ENCODE results near the gene FOXM1. TPM values are rescaled to one million over a fixed set of nuclear protein-coding genes. Genes with fewer than 3 reads are reported as not detected.
"Not testable (repeated sequence)": the region's sequence is repeated elsewhere in the genome, so short reads cannot be mapped to it uniquely, and the experiment has no call there.

Gene FOXM1
- total RNA-seq, 4 donors from 2014 or later, result 1.3 to 1.7 TPM; not detected in 2

GRCh38 chr12:2864198-2864597 lies 12.8 kb downstream of the FOXM1 start:
- ATAC-seq, result no peak
- no peak overlapping the region for H3K27ac ChIP-seq
- no peak overlapping the region for H3K4me3 ChIP-seq
- WGBS, 2 donors (ENCODE audit: low coverage in 1 of 2), result 100% methylated on average over 3 of the region's 9 CpGs; no CpG with 5 or more reads in 1 of the 2 donors
- no peak for TF ChIP-seq POLR2AphosphoS5 (IDR thresholded peaks at IDR 0.05)
- TF ChIP-seq POLR2A (IDR thresholded peaks at IDR 0.05), result no peak
- no peak for TF ChIP-seq EP300 (IDR thresholded peaks at IDR 0.05)
- TF ChIP-seq, protein P1, sequence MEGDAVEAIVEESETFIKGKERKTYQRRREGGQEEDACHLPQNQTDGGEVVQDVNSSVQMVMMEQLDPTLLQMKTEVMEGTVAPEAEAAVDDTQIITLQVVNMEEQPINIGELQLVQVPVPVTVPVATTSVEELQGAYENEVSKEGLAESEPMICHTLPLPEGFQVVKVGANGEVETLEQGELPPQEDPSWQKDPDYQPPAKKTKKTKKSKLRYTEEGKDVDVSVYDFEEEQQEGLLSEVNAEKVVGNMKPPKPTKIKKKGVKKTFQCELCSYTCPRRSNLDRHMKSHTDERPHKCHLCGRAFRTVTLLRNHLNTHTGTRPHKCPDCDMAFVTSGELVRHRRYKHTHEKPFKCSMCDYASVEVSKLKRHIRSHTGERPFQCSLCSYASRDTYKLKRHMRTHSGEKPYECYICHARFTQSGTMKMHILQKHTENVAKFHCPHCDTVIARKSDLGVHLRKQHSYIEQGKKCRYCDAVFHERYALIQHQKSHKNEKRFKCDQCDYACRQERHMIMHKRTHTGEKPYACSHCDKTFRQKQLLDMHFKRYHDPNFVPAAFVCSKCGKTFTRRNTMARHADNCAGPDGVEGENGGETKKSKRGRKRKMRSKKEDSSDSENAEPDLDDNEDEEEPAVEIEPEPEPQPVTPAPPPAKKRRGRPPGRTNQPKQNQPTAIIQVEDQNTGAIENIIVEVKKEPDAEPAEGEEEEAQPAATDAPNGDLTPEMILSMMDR (IDR thresholded peaks at IDR 0.05), result no peak
- no peaks in the 10 kb centered on the region for H3K4me1 ChIP-seq
- no peaks in the 10 kb centered on the region for H3K27me3 ChIP-seq
- H3K9me3 ChIP-seq, result no peaks in the 10 kb centered on the region
- no peaks in the 10 kb centered on the region for H3K36me3 ChIP-seq

- H3K27me3 ChIP-seq, H3K27ac ChIP-seq, ATAC-seq, H3K4me3 ChIP-seq, H3K4me1 ChIP-seq, H3K36me3 ChIP-seq, H3K9me3 ChIP-seq: not testable (repeated sequence)
- 92% methylated on average over 2 to 7 of the region's 7 CpGs for WGBS, 2 donors (ENCODE audit: low coverage in 1 of 2)
Measured at GRCh38 chr12:2863402-2863801, 13.6 kb downstream of the FOXM1 start.

GRCh38 chr12:2862876-2863275 lies 14.1 kb downstream of the FOXM1 start:
- Histone ChIP-seq H3K27ac (no peak overlapping the region), H3K4me3 (no peak overlapping the region), H3K9me3 (no peaks in the 10 kb centered on the region), H3K27me3 (no peaks in the 10 kb centered on the region), H3K4me1 (no peaks in the 10 kb centered on the region), H3K36me3 (peaks cover 0 to 7% of the 10 kb centered on the region in 2 donors)
- TF ChIP-seq EP300 (IDR thresholded peaks at IDR 0.05), result no peak
- TF ChIP-seq, protein P1 (IDR thresholded peaks at IDR 0.05), result no peak
- TF ChIP-seq POLR2AphosphoS5 (IDR thresholded peaks at IDR 0.05), result no peak
- TF ChIP-seq POLR2A (IDR thresholded peaks at IDR 0.05), result no peak
- no peak for ATAC-seq
- WGBS, 2 donors (ENCODE audit: low coverage in 1 of 2), result 97 to 98% methylated on average over 5 to 6 of the region's 7 CpGs

DNA sequence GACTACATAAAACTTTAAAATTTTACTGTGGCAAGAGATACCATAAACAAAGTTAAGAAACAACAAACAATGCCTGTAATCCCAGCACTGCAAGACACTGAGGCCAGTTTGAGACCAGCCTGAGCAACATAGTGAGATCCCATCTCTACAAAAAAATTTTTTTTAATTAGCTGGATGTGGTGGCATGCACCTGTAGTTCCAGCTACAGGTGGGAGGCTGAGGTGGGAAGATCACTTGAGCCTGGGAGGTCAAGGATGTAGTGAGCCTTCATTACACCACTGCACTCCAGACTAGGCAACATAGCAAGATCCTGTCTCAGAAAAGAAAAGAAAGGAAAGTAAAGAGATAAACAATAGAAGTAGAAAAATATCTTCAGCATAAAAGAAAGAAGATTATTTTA lies 16.8 kb downstream of the FOXM1 start:
- no peak for TF ChIP-seq EP300 (IDR thresholded peaks at IDR 0.05)
- no peak for TF ChIP-seq POLR2AphosphoS5 (IDR thresholded peaks at IDR 0.05)
- TF ChIP-seq, protein P1 (IDR thresholded peaks at IDR 0.05), result no peak
- TF ChIP-seq POLR2A (IDR thresholded peaks at IDR 0.05), result no peak
- H3K4me3 ChIP-seq, result no peak overlapping the region

DNA sequence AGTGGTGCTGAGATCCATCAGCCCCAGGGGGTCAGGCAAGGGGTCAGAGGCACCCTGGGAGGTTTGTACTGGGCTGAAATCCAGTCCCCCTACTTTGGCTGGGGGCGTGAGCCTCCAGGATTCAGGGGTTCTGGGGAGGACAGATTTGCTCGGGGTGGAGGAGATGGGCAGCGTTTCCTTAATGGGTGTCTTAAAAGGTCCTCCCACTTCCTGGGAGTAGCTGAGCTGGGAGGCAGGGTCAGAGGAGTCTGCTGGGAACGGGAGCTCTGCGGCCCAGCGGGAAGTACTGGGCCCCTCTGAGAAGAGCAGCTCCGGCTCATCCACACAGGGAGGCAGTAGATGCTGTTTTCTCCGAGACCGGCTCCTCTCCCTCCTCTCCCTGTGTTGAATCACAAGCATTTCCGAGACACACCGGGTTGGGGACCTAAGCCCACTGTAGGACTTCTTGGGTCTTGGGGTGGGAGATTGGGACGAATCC lies 18.0 kb downstream of the FOXM1 start:
- 60 to 70% methylated on average over 1 to 2 of the region's 12 CpGs for WGBS, 2 donors (ENCODE audit: low coverage in 1 of 2)
- Histone ChIP-seq H3K27me3 (no peaks in the 10 kb centered on the region), H3K4me3 (no peak overlapping the region), H3K27ac (peak overlapping the region in 3 of 4 donors; percentile 5 to 51 (median 26)), H3K4me1 (peaks cover 0 to under 1% (median 0%) of the 10 kb centered on the region in 3 donors), H3K9me3 (no peaks in the 10 kb centered on the region), H3K36me3 (peaks cover 0 to 22% of the 10 kb centered on the region in 2 donors)
- TF ChIP-seq, protein P1 (IDR thresholded peaks at IDR 0.05), result no peak
- TF ChIP-seq EP300 (IDR thresholded peaks at IDR 0.05), result no peak
- no peak for ATAC-seq

More for the DNA sequence above, 16.8 kb downstream of the FOXM1 start:
- ATAC-seq, result no peak
- Histone ChIP-seq H3K27me3 (no peaks in the 10 kb centered on the region), H3K36me3 (peaks cover 0 to 16% of the 10 kb centered on the region in 2 donors), H3K4me1 (no peaks in the 10 kb centered on the region), H3K27ac (no peak overlapping the region), H3K9me3 (no peaks in the 10 kb centered on the region)
